Activated T-cell treated with anti-CD3 and anti-CD28 coated beads, Interleukin-2, amount 50 U/mL, for 1 hour (primary cell): ENCODE measurements around the gene FADS3.
A peak's percentile ranks its signal among the peaks of the same experiment; 100 is the strongest.

Source experiments
- DNase-seq: peaks from one replicate; pipeline ENCODE4 v3.0.0-alpha.2; 2020

The FADS3 gene, protein sequence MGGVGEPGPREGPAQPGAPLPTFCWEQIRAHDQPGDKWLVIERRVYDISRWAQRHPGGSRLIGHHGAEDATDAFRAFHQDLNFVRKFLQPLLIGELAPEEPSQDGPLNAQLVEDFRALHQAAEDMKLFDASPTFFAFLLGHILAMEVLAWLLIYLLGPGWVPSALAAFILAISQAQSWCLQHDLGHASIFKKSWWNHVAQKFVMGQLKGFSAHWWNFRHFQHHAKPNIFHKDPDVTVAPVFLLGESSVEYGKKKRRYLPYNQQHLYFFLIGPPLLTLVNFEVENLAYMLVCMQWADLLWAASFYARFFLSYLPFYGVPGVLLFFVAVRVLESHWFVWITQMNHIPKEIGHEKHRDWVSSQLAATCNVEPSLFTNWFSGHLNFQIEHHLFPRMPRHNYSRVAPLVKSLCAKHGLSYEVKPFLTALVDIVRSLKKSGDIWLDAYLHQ

DNA sequence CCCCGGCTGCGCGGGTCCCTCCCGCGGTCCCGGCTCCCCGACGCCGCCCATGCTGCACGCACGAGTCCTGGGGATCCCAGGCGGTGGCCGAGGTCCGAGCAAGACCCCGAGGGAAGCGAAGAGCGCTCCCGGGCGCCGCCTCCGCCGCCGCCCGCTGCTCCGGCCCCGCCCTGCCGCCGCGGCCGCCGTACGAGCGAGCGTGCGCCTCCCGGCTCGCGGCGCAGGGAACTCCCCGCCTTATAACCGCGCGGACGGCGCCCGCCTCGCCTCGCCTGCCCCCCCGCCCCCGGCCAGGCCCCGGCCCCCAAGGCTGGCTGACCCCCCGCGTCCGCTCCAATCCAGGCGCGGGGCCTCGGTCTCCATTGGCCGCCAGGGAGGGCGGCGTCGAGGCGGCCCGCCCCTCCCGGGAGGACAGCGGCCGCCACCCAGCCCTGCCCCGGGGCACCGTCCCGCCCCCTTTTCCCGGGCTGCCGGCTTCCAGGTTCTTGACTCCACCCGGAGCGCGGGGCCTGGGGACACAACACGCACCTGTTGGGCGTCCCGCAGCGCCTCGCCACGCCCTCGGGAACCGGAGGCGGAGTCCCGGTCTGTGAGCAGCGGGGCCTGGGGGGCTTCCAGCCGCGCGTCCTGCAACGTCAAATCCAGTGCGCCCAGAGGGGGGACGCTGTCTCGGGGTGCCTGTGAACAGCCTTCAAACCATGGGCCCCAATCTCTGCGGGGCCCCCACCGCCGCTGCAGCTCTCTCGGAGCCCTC, at the start of gene FADS3:
FADS3 (minus strand) TSS at position 215 of the 754 bp plus-strand sequence; CDS start at position 51, 164 bp downstream.
- peak; percentile 71 for DNase-seq

GRCh38 chr11:61940466-61940865, 49.1 kb upstream of the FADS3 start:
- no peak for DNase-seq

GRCh38 chr11:61935861-61936260, 44.5 kb upstream of the FADS3 start:
- DNase-seq = no peak

- no peak for DNase-seq
These were observed 39.6 kb upstream of the FADS3 start for GRCh38 chr11:61930933-61931332.

DNA sequence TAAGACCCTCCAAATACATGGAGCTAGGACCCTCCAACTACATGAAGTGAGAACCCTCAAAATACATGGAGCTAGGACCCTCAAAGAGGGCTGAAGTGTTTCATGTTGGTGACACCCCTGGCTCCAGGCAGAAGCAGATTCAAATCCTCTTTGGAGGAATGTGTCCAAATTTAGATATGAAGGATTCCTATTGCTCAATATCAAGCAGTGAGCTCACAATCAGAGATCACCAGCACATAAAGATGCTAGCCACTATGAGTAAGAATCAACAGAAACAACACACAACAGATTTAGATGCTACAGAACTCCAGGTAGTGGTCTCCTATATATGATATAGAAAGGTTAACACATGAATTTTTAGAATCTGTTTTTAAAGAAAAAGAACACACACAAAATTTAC, 37.3 kb upstream of the FADS3 start:
- DNase-seq = no peak

DNA sequence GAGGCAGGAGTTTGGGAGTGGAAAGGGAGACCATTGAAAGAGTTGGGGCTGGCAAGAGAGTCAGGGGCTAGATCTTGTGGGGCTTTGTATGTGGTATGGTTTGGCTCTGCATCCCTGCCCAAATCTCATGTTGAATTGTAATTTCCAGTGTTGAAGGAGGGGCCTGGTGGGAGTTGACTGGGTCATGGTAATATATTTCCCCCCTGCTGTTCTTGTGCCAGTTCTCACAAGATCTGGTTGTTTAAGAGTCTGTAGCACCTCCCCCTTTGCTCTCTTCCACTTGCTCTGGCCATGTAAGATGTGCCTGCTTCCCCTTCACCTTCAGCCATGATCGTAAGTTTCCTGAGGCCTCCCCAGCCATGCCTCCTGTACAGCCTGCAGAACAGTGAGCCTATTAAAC, 36.2 kb upstream of the FADS3 start:
- DNase-seq = no peak

GRCh38 chr11:61926235-61926634, 34.9 kb upstream of the FADS3 start:
- DNase-seq = no peak

- DNase-seq = no peak
These were observed 34.4 kb upstream of the FADS3 start for GRCh38 chr11:61925736-61926135.

GRCh38 chr11:61924064-61924455, 32.7 kb upstream of the FADS3 start:
- DNase-seq = no peak

DNA sequence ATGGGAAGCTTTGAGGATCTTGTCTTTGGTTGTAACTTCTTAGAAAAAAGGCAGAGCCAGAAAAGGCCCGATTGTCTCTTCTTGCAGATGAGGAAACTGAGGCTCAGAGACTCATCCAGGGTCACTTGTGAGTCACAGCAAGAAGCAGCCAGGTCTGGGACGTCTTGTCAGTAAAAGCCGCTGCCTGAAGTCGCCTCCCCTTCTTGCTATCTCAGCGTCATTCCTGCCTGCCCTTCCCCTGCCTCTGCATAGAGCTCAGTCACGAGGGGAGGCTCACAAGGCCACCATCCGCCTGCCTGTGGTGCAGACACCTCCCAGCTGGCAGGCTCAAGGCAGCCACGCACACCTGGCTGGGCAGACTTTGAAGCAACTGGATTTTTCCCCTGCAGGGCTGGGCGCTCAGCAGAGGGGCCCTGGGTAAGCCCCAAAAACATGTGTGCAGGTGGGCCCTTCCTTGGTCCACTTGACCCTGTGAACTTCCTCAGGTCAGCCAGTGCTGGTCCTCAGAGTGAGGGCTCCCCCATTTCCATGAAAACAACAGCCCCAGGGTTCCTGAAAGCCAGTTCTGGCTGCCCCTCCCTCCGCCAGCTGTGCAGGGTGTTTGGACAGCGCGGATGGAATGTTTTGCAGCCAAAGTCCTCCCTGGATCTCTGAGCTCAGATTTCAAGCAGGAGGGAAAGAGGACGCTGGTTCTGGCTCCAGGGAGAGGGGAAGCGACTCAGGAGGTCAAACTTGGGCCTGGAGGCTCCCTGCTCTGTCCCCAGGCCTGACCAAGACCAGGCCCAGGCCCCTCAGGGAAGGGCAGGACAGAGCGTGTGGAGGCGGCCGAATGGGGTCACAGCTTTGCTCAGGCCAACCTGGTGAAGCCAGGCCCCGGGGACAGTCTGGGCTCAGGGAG, 32.1 kb upstream of the FADS3 start:
- no peak for DNase-seq

GRCh38 chr11:61922539-61922938, 31.2 kb upstream of the FADS3 start:
- DNase-seq = no peak

DNA sequence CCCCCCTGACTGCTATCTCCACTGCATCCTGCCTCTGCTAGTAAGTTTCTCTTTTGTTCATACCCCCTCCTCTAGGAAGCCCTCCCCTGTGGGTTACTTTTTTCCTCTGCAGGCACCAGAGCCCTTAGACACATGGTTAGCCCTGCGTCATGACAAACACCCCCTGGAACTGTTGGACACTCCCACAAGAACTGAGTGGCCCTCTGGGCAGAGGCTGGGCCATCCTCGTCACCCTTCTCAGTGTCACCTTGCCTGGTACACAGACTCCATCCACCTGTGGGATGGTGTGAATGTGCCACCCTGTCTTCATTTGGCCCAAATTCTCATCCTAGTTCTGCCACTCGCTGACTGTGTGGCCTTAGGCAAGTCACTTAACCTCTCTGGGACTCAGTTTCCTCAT, 30.1 kb upstream of the FADS3 start:
- DNase-seq = no peak

- no peak for DNase-seq
These were observed 28.6 kb upstream of the FADS3 start for GRCh38 chr11:61919705-61920631.

GRCh38 chr11:61918938-61919704, 27.8 kb upstream of the FADS3 start:
- DNase-seq = no peak

- DNase-seq = no peak
These were observed 27.0 kb upstream of the FADS3 start for GRCh38 chr11:61918251-61918937.

DNA sequence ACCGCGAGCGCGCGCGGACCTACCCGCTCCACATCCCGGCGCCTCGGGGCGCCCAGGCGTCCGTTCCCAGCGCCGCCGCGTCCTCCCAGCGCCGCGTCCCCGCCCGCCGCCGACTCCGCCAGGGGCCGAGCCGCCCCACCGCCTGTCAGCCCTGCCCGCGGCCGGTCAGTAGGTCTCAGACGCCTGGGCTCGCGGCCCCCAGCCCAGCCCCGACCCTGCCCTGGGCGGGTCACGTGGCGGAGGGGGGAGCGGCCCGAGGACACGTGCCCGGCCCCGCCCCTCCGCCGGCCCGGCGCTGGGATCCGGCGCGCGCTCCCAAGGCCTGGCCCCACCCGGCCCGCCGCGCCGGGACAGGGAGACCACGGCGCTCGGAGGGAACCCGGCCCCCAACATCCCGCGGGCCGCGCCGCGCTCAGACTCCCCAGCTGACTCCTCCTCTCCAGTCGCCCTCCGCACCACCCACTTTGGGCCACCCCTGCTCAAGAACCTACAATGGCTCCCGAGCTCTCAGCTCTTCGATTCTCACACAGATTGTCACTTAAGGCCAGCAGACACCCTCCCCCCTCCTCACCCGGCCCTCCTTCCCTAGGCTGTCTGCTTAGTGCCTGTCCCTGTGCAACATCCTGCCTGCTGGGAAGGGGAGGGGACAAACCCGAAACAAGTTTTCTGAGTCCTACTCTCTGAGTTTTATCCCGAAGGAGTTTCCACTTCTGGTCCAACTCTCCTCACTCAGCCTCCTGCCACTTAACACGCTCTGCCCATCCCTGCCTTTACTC, 26.2 kb upstream of the FADS3 start, which contains the start of gene RAB3IL1:
RAB3IL1 (minus strand) TSS at position 233 of the 776 bp plus-strand sequence; CDS start at position 34, 199 bp downstream.
- no peak for DNase-seq

GRCh38 chr11:61916737-61917333, 25.5 kb upstream of the FADS3 start:
- no peak for DNase-seq

DNA sequence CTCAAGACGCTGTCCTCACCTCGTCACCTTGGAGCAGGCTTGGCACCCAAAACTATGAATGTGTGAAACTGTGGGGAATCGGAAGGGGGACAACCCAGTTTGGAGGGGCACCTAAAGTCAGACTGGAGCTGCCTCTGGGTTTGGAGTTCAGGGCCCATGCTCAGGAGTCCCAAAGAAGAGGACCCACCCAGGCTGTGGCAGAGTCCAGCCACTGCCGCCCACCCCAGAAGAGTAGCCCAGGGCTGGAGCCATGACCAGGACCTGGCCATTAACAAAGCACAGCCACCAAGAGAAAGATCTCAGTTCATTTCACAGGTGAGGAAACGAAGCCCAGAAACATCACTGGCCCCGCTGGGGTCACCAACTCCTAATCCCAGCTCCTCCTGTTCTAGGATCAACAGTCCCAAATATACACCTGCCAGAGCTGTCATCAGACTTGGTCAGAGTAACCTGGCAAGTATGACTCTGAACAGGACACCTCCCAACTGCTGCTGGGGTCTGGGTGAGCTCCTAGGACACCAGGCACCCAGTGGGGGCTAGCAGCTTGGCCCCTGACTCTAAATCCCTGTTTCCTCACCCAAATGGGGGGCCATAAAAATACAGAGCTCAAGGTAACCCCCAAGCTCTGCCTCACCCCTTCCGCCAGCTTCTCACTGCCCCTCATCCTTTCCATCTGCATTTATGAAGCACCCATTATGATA, 23.3 kb upstream of the FADS3 start:
- DNase-seq = no peak
